ENCODE measurements around the gene TGFBR3.

DNA sequence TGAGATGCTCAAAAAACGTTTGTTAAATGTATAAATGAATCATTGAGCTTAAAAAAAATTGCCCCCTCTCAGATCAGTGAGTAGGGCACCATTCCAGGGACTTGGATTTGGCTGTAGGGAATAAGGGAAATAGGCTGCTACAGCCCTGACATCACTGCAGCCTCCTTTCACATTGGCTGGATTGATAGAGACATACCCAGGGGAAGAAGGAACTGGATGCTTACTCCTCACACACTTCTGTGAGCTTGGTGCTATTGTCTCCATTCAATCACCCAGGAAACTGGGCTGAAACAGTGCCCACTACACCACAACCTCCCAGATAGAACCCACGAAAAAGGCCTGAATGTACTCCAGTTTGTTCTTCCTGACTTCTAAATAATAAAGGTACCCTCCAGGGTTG, 87.2 kb downstream of the TGFBR3 start:
- TF ChIP-seq, protein P1, sequence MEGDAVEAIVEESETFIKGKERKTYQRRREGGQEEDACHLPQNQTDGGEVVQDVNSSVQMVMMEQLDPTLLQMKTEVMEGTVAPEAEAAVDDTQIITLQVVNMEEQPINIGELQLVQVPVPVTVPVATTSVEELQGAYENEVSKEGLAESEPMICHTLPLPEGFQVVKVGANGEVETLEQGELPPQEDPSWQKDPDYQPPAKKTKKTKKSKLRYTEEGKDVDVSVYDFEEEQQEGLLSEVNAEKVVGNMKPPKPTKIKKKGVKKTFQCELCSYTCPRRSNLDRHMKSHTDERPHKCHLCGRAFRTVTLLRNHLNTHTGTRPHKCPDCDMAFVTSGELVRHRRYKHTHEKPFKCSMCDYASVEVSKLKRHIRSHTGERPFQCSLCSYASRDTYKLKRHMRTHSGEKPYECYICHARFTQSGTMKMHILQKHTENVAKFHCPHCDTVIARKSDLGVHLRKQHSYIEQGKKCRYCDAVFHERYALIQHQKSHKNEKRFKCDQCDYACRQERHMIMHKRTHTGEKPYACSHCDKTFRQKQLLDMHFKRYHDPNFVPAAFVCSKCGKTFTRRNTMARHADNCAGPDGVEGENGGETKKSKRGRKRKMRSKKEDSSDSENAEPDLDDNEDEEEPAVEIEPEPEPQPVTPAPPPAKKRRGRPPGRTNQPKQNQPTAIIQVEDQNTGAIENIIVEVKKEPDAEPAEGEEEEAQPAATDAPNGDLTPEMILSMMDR (IDR thresholded peaks at IDR 0.05; ENCODE audit: borderline replicate concordance, extremely low read depth, low read length, poor library complexity, severe bottlenecking): no peak
- TF ChIP-seq EZH2 (IDR thresholded peaks at IDR 0.05; ENCODE audit: borderline replicate concordance, low read depth, low read length, severe bottlenecking): no peak

Measured in DND-41 (cell line).